ELF-1 (cell line): ENCODE data around the gene ROBO1.
"Not testable (repeated sequence)": the region's sequence is repeated elsewhere in the genome, so short reads cannot be mapped to it uniquely, and the experiment has no call there.

Source experiments
- DNase-seq: peaks from one replicate; pipeline ENCODE4 v3.0.0-alpha.2; 2016; ENCODE audit warnings: low read depth, low spot score

Gene ROBO1

DNA sequence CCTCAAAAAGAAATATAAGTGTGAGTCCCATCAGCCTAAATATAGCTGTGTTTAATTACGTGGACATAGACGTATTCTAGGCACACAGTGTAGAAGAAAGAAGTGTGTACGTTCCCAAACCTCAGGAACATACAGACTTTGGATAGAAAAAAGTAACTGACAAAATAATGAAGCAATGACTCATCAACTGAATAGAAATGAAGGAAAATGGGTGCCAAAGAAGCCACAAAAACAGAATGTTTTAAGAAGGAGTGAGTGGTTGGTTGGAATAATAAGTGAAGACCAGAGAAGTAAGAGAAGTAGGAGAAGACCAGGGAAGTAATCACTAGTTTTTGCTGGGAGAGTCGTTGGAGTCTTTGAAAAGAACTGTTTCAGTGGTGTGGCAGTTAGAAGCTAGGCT, 518.1 kb downstream of the ROBO1 start:
- DNase-seq, result no peak

DNA sequence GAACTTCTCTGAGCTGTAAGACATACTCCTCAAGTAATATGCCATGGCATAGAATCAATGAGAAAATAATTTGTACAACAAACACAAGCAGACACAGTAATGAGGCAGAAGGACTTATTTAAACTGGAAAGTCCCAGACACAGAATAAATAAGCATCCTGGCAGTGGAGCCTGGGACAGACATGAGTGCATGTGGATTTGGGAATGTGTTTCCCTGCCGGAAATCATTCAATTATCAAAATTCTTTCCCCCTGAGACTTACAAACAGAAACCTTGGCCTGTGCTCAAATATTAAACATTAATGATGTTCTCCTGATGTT, 520.1 kb downstream of the ROBO1 start:
- DNase-seq, result no peak

DNA sequence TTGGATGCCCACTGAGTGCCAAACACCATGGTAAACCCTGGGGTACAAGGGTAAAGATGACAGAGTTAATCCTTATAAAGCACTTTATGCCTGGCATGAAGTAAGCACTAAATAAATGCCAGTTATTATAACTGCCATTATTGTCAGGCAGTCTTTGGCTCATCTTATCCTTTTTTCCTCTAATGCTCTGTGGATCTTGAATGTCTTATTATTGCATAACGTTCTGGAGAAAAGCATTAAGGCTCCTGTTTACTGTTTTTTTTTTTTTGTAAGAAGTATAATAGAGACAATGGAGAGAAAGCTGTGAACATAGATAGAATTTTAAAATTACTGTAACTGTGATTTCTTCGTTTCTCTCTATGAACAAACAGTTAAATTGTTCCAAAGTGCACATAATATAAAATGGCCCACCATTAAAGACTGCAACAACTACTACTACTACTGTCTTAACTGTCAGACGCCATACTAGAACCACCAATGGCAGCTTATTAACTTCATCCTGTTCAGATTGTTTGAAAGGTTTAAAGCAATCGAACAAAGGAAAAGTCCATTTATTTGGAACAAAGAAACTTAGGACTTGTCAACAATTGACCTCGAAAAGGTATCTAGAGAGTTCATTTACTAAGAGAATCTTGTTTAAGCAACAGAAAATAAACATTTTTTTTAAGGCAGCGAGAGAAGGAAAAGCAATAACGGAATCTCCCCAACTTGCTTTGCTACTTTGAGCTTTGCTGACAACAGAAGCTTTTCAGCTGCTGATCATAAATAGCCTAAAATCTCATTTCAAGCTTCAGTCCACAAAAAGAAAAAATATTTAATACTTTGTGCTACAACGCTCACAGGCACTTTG, 520.7 kb downstream of the ROBO1 start:
- no peak for DNase-seq

DNA sequence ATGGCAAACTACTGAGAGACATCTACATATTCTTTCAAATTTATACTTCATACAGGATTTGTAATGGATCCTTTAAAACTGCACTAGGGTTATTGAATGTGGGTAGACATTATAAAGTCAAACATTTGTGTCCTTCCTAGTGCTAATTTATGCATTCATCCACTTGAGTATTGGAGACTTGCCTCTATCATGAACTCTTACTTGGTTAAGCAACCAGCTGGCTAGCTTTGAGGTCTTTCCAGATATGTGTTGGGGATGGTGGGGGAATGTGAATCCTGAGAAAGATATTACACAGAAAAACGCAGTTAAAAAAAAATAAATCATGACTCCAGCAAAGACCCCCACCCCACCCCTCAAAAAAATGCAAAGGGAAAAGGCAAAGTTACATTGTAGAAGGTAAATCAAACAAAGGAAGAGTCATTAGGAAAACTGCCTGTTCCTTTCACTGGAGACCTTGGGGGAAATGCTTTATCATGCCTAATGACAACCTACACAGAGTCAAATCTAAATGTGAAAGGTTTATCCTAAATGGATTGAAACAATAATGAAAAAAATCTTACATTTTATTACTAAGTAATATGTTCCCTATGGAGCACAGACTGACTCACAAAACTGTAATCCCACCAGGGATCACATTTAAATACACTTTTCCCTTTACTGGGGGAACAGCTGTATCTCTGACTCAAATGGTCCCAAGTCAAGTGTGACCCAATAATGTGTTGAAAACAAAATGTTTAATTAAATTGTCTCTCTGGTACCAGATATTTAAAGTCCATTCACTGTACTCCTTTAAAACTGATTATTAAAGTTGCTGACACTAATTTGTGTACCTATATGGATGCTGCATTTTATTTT, 522.3 kb downstream of the ROBO1 start:
- DNase-seq, result no peak

DNA sequence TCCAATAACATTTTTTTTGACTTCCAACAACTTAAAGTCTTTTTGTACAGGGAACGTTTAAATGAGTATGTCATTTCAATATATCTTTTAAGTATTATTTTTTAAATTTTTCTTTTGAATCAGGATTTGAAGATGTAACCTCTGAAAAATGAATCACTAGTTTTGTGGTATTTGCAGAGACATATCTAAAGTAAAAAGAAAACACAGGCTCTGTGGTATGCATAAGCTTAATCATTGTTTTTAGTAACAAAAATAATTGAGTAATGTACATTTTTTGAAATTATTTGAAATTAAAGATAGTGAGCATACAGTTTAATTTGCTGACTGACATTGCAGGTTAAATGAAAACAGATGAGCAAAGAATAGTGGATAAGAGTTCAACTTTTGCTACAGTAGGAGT, 531.3 kb downstream of the ROBO1 start:
- no peak for DNase-seq

DNA sequence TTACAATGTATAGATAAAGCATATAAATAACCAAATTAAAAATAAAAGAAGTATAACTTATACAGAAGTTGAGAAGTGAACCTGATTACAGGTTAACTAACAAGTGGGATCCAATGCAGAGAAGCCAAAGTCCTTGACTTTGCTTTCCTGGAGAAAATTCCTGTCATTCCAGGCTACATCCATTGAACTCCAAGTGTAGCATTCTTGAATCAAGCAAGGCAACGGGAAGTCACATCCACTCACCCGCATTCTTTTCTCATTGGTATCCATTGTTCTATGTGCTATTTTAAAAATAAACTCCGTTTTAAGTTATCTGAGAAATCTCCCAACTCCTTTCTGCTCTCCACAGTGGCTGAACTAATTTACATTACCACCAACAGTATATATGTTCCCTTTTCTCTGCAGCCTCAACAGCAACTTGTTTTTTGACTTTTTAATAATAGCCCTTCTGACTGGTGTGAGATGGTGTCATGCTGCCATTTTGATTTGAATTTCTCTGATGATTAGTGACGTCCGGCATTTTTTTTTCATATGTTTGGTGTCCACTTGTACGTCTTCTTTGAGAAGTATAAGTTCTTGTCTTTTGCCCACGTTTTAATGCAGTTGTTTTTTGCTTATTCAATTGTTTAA, 534.3 kb downstream of the ROBO1 start:
- peak; percentile 7 for DNase-seq

DNA sequence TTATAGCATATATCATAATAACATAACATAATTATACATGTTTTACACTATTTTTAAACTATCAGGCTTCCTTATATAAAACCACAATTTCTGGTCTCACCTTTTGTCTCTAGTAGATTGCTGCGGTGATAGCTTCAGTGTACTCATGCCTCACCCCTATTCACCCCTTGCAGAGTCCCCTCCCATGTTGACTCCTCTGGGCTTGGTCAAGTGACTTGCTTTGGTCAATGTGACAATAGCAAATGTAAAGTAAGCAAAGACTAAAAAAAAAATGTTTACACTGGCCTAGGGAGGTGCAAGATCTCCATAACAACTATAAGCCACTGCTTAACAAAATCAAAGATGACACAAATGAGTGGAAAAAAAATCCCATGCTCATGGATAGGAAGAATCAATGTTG, 537.5 kb downstream of the ROBO1 start:
- DNase-seq, result no peak

DNA sequence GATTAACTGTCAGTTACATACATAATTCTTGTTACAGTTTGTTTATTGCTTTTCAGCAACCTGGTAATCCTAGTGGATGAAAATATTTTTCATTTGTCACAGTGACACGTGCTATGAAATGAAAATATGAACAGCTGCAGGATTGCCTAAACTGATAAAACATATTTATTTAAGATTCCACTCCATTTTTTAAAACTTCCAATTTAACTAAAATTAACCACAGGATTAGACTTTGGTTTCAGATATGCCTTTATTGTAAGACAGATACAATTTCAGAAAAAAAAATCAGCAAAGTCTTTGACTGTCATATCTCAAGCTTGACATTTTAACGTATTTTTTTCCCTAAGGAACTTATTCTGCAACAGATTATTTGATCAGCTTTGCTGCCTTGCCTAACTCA, 550.7 kb downstream of the ROBO1 start:
- DNase-seq, result no peak

DNA sequence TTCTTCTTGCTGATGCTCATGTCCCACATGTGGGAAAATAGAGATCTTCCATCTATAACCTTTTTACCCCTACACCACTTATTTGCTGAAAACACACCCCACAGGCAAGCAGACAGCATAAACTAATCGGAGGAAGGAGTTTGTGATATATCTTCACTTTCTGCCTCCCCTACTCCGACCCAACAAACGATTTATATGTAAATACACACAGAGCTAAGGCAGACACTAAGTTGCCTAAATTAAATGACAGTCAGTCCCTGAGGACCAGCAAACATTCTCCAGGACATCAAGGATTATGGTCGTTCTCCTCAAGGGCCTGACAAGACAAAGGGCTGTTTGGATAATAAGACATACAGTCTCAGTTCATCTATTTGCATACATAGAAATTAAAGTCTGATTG, 552.5 kb downstream of the ROBO1 start:
- DNase-seq, result no peak

DNA sequence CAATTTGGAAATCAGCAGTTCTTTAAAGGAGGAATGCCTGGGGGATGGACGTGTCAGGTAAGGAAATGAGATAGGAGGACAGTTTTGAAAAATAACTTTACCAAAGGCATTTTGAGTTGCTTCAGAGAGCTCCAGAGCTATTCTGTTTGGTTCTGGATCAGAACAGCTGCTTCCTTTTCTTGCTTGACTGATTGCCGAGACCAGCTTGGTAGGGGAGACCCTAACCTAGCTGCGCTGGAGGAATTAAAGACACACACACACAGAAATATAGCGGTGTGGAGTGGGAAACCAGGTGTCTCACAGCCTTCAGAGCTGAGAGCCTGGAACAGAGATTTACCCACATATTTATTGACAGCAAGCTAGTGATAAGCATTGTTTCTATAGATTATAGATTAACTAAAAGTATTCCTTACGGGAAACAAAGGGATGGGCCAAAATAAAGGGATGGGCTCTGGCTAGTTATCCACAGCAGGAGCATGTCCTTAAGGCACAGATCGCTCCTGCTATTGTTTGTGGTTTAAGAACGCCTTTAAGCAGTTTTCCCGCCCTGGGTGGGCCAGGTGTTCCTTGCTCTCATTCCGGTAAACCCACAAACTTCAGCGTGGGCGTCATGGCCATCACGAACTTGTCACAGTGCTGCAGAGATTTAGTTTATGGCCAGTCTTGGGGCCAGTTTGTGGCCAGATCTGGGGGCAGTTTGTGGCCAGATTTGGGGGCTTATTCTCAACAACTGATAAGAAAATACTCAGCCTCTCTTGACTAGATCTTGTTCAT, 556.0 kb downstream of the ROBO1 start:
- peak; percentile 77 for DNase-seq

DNA sequence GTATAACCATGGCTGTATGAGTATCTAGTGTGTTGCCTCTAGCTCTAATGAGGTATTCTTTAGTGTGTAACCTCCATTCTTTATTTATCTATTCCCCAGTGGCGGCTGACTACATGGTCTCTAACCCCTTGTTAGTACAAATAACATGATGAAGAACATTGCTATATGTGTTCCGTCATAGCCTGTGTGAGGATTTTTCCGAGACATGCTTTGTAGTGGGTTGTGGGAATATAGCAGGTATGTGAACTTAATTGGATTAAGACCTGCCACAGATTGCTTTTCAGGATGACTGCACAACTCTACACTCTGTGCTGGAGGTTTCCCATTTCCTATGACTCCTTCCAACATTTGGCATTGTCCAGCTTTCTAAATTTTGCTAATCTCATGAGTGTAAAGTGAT, 563.4 kb downstream of the ROBO1 start:
- DNase-seq, result no peak

DNA sequence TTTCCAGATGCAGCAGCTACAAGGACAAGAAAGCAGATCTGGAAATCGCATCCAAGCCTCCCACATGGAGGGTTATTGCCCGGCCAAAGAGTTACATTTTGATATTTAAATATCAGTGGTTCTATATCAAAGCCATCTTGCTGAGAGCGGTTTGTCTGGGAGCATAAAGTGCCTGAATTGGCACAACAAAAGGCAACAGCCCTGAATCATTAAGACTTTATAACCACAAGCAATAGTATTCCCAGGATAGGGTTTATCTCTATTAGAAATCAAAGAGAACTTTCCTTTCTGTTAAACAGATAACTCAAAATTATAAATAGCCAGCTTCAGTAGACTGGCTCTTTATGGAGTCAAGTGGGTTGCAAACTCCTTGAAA, 564.7 kb downstream of the ROBO1 start:
- DNase-seq, result no peak

DNA sequence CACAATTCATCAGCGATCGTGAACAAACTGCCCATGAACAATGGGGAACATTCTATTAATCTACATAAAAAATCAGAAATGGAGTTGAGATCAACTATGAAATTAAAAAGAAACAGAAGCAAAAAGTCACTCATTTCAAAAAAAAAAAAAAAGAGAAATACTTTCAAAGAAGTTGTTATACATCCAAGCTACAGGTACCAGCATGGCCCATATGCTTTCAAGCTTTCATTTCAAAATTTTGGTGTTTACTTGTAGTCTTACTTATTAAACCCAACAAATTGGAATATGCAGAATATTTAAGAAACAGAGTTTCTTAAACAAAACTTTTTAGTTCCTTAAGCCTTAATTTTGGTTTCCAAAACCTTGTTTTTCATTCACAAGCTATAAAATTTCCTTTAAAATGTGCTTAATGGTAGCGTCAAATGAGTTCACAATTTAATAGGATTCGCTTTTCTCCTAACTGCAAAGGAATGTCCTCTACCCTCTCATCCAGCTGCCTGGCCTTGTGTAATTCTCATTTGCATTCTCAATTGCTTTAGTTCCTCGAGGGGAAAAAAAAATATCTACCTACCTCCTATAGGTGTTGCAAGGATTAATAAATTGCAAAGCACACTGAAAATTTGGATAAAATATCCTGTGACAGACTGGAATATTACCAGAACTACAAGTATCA, 565.2 kb downstream of the ROBO1 start:
- DNase-seq, result no peak

DNA sequence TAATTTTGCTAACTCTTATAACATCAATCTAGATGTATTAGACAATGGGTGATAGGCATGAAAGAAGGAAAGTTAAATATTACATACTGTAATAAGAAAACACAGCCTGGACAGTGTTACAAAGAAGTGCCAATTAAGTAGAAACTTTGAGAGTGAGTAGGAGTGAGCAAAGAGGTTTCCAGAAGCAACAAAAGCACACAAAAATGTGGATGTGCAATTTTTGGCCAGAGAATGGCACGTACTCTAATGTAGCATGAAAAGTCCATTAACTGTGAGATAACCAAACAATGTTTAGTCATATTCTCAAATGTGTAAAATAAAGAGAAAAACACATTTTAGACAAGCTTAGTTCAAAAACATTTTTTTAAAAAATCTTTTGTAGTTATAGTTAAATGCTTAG, 567.3 kb downstream of the ROBO1 start:
- DNase-seq, result no peak

DNA sequence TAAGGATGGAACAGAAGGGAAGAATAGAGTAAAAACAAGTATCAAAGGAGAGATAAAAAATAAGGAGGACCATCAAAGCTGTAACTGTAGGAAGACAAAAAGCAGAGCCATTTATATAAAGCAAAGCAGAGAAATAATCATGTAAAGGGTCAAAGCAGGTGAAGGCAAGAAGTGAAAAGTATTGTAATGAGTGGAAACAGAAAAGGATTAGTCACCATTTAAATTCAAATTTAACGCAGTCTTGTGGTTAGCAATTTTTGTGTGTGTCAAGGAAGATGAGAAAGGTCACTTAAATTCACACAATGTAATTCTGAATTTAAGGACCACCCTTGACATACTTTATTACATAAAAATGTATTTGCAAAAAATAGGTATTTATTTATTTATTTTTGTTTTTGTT, 567.8 kb downstream of the ROBO1 start:
- no peak for DNase-seq

DNA sequence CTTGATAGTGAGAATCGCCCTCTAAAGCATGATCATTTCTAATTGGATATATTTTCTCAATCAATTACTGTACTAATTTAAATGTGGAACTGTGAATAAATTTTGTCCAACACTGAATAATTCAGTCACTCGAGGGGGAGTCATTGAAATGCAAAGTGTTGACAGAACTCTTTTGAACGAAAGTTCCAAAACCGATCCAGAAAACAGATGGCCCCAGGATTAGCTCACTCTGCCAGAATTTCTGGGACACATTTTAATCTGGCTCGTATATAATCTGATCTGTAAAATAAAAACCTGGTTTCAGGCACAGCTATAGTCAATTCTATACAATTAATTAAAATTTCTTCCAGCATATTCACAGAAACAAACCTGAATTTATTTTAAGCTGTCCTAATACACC, 580.4 kb downstream of the ROBO1 start:
- DNase-seq, result no peak

DNA sequence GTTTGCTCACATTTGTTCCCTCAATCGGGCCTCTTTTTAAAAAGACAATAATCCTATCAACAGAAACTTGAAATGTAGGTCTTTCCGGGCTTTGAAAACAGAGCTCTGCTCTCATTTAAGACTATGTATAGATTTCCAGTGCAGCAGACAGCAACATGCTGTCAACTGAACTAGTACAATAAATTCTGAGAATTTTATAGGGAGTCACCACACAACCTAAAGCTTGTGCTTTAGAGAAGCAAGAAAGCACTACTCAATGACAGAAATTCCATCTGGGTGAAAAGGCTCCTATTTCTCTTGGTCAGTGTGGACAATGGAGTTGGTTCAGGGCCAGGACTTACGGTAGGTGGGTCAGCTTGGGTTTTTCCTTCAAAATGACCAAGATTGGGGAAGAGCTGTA, 583.5 kb downstream of the ROBO1 start:
- no peak for DNase-seq

DNA sequence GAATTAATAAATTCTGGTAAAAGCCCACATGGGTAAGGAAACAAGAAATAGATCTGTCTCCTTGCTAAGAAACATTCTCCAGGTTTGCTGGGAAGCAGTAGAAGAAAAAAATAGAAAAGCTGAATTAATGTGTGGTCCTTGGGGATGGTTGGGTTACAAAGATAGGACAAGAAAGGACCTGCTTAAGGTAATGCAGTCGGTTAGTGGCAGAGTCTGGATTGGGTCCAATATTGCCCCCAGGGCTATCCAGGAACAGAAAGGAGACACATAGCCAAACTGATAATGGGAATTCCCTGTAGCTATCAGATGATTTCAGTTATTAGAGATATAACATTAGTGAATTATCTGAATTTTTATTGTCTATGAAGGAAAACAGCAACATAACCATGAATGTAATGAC, 584.3 kb downstream of the ROBO1 start:
- DNase-seq, result no peak

DNA sequence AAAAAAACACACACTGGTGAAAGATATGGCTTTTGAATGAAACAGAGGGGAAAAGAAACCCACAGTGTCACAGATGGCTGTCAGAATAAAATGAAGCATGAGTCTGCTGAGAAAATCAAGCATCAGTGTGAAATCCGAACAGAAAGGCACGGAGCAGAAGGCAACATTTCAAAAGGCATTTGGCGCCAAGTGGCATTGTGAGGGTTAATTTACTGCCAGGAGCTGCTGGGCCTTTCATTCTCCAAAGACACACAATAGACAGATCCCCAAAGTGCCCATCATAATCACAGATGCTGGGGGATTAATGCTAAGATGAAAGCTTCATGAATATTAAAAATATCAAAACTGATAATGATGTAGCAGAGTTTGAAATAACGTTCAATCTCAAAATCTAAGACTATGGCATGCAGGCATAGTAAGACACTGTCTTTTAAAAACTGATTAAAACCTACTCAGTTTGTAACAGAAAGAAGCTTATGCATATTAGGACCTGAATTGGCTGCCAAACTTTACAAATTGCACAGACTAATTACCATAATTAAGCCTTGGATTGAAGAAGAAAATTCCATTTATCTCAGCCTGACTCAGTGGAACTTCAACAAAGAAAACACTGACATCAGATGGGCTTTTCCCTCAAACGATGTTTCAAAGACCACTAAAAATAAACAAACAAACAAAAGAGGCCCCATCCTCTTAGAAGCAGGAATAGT, 589.2 kb downstream of the ROBO1 start:
- no peak for DNase-seq

DNA sequence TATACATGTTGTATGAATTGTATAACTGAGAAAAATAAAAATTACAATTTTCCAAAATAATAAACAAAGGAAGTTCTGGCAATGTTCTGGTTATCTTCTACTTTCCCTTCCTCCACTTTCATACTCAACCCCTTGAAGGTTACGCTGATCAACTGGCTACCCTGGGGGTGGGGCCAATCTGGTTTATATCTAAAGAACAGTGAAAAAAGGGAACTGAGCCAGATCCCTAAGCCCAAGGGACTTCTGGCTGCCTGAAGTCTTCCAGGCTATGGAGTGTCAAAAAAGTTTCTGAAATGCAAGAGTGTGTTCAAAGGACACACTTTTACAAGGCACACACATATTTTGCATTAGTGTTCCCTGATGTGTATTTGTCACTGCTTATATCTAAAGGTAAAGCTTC, 591.9 kb downstream of the ROBO1 start:
- DNase-seq, result no peak

DNA sequence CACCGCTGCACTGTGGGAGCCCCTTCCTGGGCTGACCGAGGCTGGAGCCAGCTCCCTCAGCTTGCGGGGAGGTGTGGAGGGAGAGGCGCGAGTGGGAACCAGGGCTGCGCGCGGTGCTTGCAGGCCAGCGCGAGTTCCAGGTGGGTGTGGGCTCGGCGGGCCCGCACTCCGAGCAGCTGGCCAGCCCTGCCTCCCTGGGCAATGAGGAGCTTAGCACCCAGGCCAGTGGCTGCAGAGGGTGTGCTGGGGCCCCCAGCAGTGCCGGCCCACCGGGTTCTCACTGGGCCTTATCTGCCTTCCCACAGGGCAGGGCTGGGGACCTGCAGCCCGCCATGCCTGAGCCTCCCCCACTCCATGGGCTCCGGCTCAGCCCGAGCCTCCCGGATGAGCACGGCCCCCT, 594.5 kb downstream of the ROBO1 start:
- DNase-seq, result not testable (repeated sequence)
